H1 (cell line): ENCODE results near the gene CST7. TPM values are rescaled to one million over a fixed set of nuclear protein-coding genes. Genes with fewer than 3 reads are reported as not detected.
A peak's percentile ranks its signal among the peaks of the same experiment; 100 is the strongest.

Source experiments
- CTCF ChIA-PET: fragments of 300-600 bp; sonication (Branson Sonifier 250); formaldehyde crosslinking; loops from one replicate; lab custom pipeline; 2021; ENCODE audit not compliant: partially characterized antibody; lab: Charles Lee
- POLR2A ChIA-PET: fragments of 300-600 bp; sonication (Branson Sonifier 250); formaldehyde crosslinking; loops from one replicate; lab custom pipeline; 2021; ENCODE audit warnings: inconsistent platforms; ENCODE audit not compliant: partially characterized antibody; lab: Charles Lee
- DNase-seq, 2 experiments: peaks; one replicate each; pipeline versions ENCODE4 v3.0.0 to v3.0.0-alpha.2; 2010 to 2022; ENCODE audit warnings: low spot score in 2 of 2, low read depth in 1 of 2, mixed read lengths in 1 of 2
- FAIRE-seq: peaks from 2 replicates; lab custom pipeline; 2011; peaks lifted over from hg19 to GRCh38; lab: Jason Lieb, UNC
- H2AFZ ChIP-seq: 2 replicates; pipeline ENCODE4 v1.8.1; 2012; ENCODE audit warnings: low read length, inconsistent platforms
- H2AK5ac ChIP-seq: 2 replicates; pipeline ENCODE4 v1.6.1; 2013; ENCODE audit warnings: low read depth, low read length
- H2BK120ac ChIP-seq: replicated peaks from 2 replicates; pipeline ENCODE3; 2013; ENCODE audit warnings: low read depth, low read length, inconsistent platforms
- H2BK12ac ChIP-seq: 2 replicates; pipeline ENCODE4 v1.6.1; 2013; ENCODE audit warnings: low read depth, low read length
- H2BK15ac ChIP-seq: 2 replicates; pipeline ENCODE4 v1.6.1; 2013; ENCODE audit warnings: low read length
- H2BK20ac ChIP-seq: 2 replicates; pipeline ENCODE4 v1.6.1; 2013; ENCODE audit warnings: low read length
- H2BK5ac ChIP-seq: 2 replicates; pipeline ENCODE4 v1.6.1; 2013; ENCODE audit warnings: low read depth, low read length
- H3K14ac ChIP-seq: 2 replicates; pipeline ENCODE4 v1.6.1; 2013; ENCODE audit warnings: inconsistent platforms; ENCODE audit not compliant: insufficient read length
- H3K18ac ChIP-seq: 2 replicates; pipeline ENCODE4 v1.6.1; 2013; ENCODE audit warnings: low read length; ENCODE audit errors: extremely low read depth
- H3K23ac ChIP-seq: 2 replicates; pipeline ENCODE4 v1.6.1; 2013; ENCODE audit warnings: inconsistent platforms; ENCODE audit not compliant: insufficient read length
- H3K23me2 ChIP-seq: 2 replicates; pipeline ENCODE4 v1.6.1; 2013; ENCODE audit warnings: low read depth, low read length
- H3K27ac ChIP-seq: 2 replicates; pipeline ENCODE4 v1.6.1; 2011; ENCODE audit warnings: low read depth, low read length, inconsistent platforms
- H3K27me3 ChIP-seq, 4 experiments: replicated peaks in 1 of 4; 1 replicate in 1 of 4; 2 replicates in 3 of 4; pipeline versions ENCODE4 v1.6.1 to v1.8.1; 2011 to 2013; ENCODE audit warnings: low read length in 3 of 4, mild to moderate bottlenecking in 3 of 4, inconsistent platforms in 2 of 4, mixed read lengths in 2 of 4, moderate library complexity in 1 of 4; ENCODE audit not compliant: control insufficient read depth in 3 of 4, insufficient read depth in 3 of 4; ENCODE audit errors: extremely low read depth in 1 of 4
- H3K36me3 ChIP-seq, 4 experiments: 2 replicates each; pipeline versions ENCODE4 v1.6.1 to v1.8.1; 2011 to 2013; ENCODE audit warnings: mild to moderate bottlenecking in 4 of 4, low read length in 3 of 4, moderate library complexity in 2 of 4, control low read depth in 1 of 4, inconsistent platforms in 1 of 4; ENCODE audit not compliant: insufficient read depth in 4 of 4, control insufficient read depth in 2 of 4
- H3K4ac ChIP-seq: replicated peaks from 2 replicates; pipeline ENCODE3; 2013; ENCODE audit warnings: low read length, low read depth, mixed read lengths, inconsistent platforms; ENCODE audit not compliant: insufficient read length
- H3K4me1 ChIP-seq, 4 experiments: replicated peaks in 1 of 4; 1 replicate in 1 of 4; 2 replicates in 3 of 4; pipeline versions ENCODE4 v1.6.1 to v1.8.1; 2011 to 2013; ENCODE audit warnings: low read length in 3 of 4, inconsistent platforms in 2 of 4, mixed read lengths in 1 of 4; ENCODE audit not compliant: insufficient read depth in 4 of 4, control insufficient read depth in 3 of 4
- H3K4me2 ChIP-seq, 2 experiments: 2 replicates each; pipeline versions ENCODE4 v1.6.1 to v1.8.1; 2011 to 2013; ENCODE audit warnings: low read depth in 2 of 2, low read length in 2 of 2, control low read depth in 1 of 2, inconsistent platforms in 1 of 2, mild to moderate bottlenecking in 1 of 2; ENCODE audit not compliant: insufficient read depth in 1 of 2
- H3K4me3 ChIP-seq, 4 experiments: fragments of 200-600, 300-600 bp in 1 of 4; sonication (generic), shearing (Covaris generic), sonication (Bioruptor Twin) in 1 of 4; 2 replicates each; pipeline versions ENCODE4 v1.5.1 to v1.8.1; 2011 to 2016; ENCODE audit warnings: low read length in 4 of 4, low read depth in 3 of 4, control low read depth in 2 of 4, inconsistent platforms in 2 of 4, mild to moderate bottlenecking in 2 of 4, mixed read lengths in 1 of 4, moderate library complexity in 1 of 4; ENCODE audit not compliant: insufficient read depth in 2 of 4; ENCODE audit errors: extremely low read depth in 1 of 4
- H3K56ac ChIP-seq: replicated peaks from 2 replicates; pipeline ENCODE3; 2013; ENCODE audit warnings: low read depth, mild to moderate bottlenecking, mixed read lengths, low read length, inconsistent platforms; ENCODE audit not compliant: insufficient read length
- H3K79me1 ChIP-seq: 2 replicates; pipeline ENCODE4 v1.6.1; 2013; ENCODE audit warnings: low read depth, low read length, control low read depth
- H3K79me2 ChIP-seq, 2 experiments: 2 replicates each; pipeline versions ENCODE4 v1.6.1 to v1.8.1; 2012 to 2013; ENCODE audit warnings: low read length in 2 of 2, mild to moderate bottlenecking in 2 of 2, inconsistent platforms in 1 of 2; ENCODE audit not compliant: insufficient read depth in 2 of 2, control insufficient read depth in 1 of 2
- H3K9ac ChIP-seq, 4 experiments: replicated peaks in 1 of 4; 1 replicate in 1 of 4; 2 replicates in 3 of 4; pipeline versions ENCODE4 v1.6.1 to v1.8.1; 2011 to 2013; ENCODE audit warnings: low read depth in 3 of 4, low read length in 3 of 4, control low read depth in 2 of 4, mild to moderate bottlenecking in 2 of 4, moderate library complexity in 2 of 4, inconsistent platforms in 1 of 4; ENCODE audit errors: extremely low read depth in 1 of 4
- H3K9me3 ChIP-seq, 2 experiments: 2 replicates each; pipeline versions ENCODE4 v1.6.1 to v1.8.1; 2012 to 2013; ENCODE audit warnings: mild to moderate bottlenecking in 2 of 2, moderate library complexity in 2 of 2, control low read depth in 1 of 2, inconsistent platforms in 1 of 2, low read depth in 1 of 2, low read length in 1 of 2, mixed read lengths in 1 of 2; ENCODE audit not compliant: insufficient read depth in 2 of 2
- H4K20me1 ChIP-seq, 2 experiments: replicated peaks in 1 of 2; 2 replicates each; pipeline versions ENCODE3 to v1.8.1; 2011 to 2013; ENCODE audit warnings: inconsistent platforms in 2 of 2, low read length in 2 of 2, mild to moderate bottlenecking in 1 of 2; ENCODE audit not compliant: insufficient read depth in 2 of 2, control insufficient read depth in 1 of 2
- H4K5ac ChIP-seq: 2 replicates; pipeline ENCODE4 v1.6.1; 2013; ENCODE audit warnings: low read length, low read depth, mixed read lengths, inconsistent platforms; ENCODE audit not compliant: insufficient read length
- H4K8ac ChIP-seq: 2 replicates; pipeline ENCODE4 v1.8.0; 2013; ENCODE audit warnings: mild to moderate bottlenecking, moderate library complexity, low read length, inconsistent platforms; ENCODE audit not compliant: insufficient read depth; ENCODE audit errors: extremely low read depth
- H4K91ac ChIP-seq: replicated peaks from 2 replicates; pipeline ENCODE3; 2013; ENCODE audit warnings: low read length, mixed read lengths, inconsistent platforms; ENCODE audit not compliant: insufficient read length
- CHD2 ChIP-seq: IDR thresholded peaks from 2 replicates; pipeline ENCODE4 v1.6.1; 2012; ENCODE audit warnings: low read length, improper control_type of control experiment
- MAX ChIP-seq: IDR thresholded peaks from 2 replicates; pipeline ENCODE4 v1.6.1; 2012; ENCODE audit warnings: inconsistent platforms
- POLR2A ChIP-seq, 2 experiments: IDR thresholded peaks; 1 replicate in 1 of 2; 2 replicates in 1 of 2; pipeline ENCODE4 v1.6.1; 2011; ENCODE audit warnings: low read depth in 2 of 2, low read length in 2 of 2, mild to moderate bottlenecking in 2 of 2; ENCODE audit errors: control extremely low read depth in 1 of 2
- POLR2AphosphoS5 ChIP-seq: IDR thresholded peaks from 2 replicates; pipeline ENCODE4 v1.6.1; 2011; ENCODE audit warnings: low read depth, low read length
- SP2 ChIP-seq: IDR thresholded peaks from 2 replicates; pipeline ENCODE4 v1.6.1; 2012; ENCODE audit warnings: mild to moderate bottlenecking, low read length, inconsistent platforms
- WGBS, 2 experiments: shearing (Covaris generic) in 1 of 2; methylation state at CpG; one replicate each; pipeline versions ENCODE4 v1.1.6 to v1.1.7; 2013 to 2015; ENCODE audit warnings: low lambda C conversion rate in 2 of 2, mixed read lengths in 2 of 2, inconsistent platforms in 1 of 2, low coverage in 1 of 2, missing lambda C conversion rate in 1 of 2; ENCODE audit not compliant: insufficient replicate concordance in 2 of 2, insufficient coverage in 1 of 2, insufficient read length in 1 of 2; ENCODE audit errors: extremely low coverage in 1 of 2, missing lambda C conversion rate in 1 of 2; 5-methylcytosine and 5-hydroxymethylcytosine counted together
- polyA plus RNA-seq, 7 experiments: library from polyadenylated mRNA; depleted of rRNA in 3 of 7; stranded (reverse) in 5 of 7; unstranded in 2 of 7; fragments of >200 nt in 5 of 7; fragments of 200-250 nt in 2 of 7; gene quantifications; 1 replicate in 5 of 7; 2 replicates in 1 of 7; 4 replicates in 1 of 7; pipeline versions ENCODE4 v1.2.1 to v1.2.3, GENCODE V29; 2011 to 2013; ENCODE audit warnings: missing spikeins in 2 of 7, mixed read lengths in 2 of 7
- total RNA-seq: library from RNA; stranded (reverse); fragmentation: NEBNext Ultra II Directional; extraction: Animal tissue kit (Norgen Biotek cat#: 25700); gene quantifications from 2 replicates; pipeline ENCODE4 v1.2.1, GENCODE V29; 2021

Gene CST7
- total and polyA plus RNA-seq, 2 of the 8 experiments (the other 6 are each of a cell fraction or from before 2014, with no cell fraction given) = not detected

DNA sequence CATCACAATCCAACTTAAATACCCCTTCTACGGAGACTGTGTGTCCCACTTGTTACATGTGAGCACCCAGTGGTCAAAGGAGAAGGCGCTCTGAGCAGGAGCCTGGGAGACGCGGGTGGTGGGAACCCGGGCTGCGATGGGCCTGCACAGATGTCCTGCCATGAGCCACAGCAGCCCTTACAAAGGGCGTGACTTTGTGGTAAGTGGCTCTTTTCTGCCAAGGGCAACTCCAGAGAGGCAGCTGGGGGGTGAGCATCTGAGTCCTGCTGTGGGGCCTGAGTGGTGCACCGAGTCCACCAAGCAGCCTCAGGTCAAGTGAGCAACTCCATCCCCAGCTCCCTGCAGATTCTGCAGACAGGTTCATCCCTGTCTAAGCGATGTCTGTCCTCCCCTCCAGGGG lies 33.6 kb upstream of the CST7 start:
- Histone ChIP-seq H3K9ac (no peak overlapping the region), H3K4me1 (0 out of 7 replicates have a peak, but pooled peaks cover 0 to 2% (median 0%) of the 10 kb centered on the region in 4 experiments), H3K79me1 (no peaks in the 10 kb centered on the region), H2BK12ac (no peak overlapping the region), H2BK20ac (no peak overlapping the region), H3K18ac (no peak overlapping the region), H3K23ac (no peak overlapping the region), H4K91ac (no peak overlapping the region), H3K36me3 (no peaks in the 10 kb centered on the region), H3K9me3 (0 out of 4 replicates have a peak, but pooled peaks cover 0 to 1% of the 10 kb centered on the region in 2 experiments), H4K8ac (no peak overlapping the region), H3K4ac (no peak overlapping the region), H3K23me2 (no peaks in the 10 kb centered on the region), H2AK5ac (no peak overlapping the region), H4K5ac (no peak overlapping the region), H2BK15ac (no peak overlapping the region), H2AFZ (no peak overlapping the region), H2BK5ac (no peak overlapping the region), H3K27me3 (no peaks in the 10 kb centered on the region; a peak in 1 of 7 replicates), H3K79me2 (no peaks in the 10 kb centered on the region), H3K4me3 (no peak overlapping the region), H3K4me2 (no peak overlapping the region), H3K27ac (no peak overlapping the region), H2BK120ac (no peak overlapping the region), H3K56ac (no peak overlapping the region), H3K14ac (no peak overlapping the region), H4K20me1 (no peaks in the 10 kb centered on the region)
- ChIA-PET POLR2A (no interaction called here), CTCF (interaction anchor here (0.5 to 7.1 kb wide), 5 partner anchors 15 to 163 kb away, joined by 3 to 64 read pairs (median 11); no protein-coding TSS in a partner anchor)
- 94% methylated on average over 9 of the region's 9 CpGs; no CpG with 5 or more reads in 1 of the 2 experiments for WGBS, 2 experiments
- no peak for TF ChIP-seq POLR2A (IDR thresholded peaks at IDR 0.05; ENCODE audit: control extremely low read depth in 1 of 2, low read depth in 2 of 2, low read length in 2 of 2)
- no peak for TF ChIP-seq CHD2
- TF ChIP-seq MAX = no peak
- TF ChIP-seq SP2 = no peak
- TF ChIP-seq POLR2AphosphoS5 = no peak
- DNase-seq (peak in 1 of 2 experiments; percentile 30), FAIRE-seq (no peak)
